ENCODE data around the gene PRDM5. TPM values are rescaled to one million over a fixed set of nuclear protein-coding genes. Genes with fewer than 3 reads are reported as not detected.

PRDM5 gene
- total RNA-seq, 1 donor from 2014 or later = 12.2 TPM

GRCh38 chr4:120838784-120839183 lies 83.7 kb downstream of the PRDM5 start:
- H3K27ac ChIP-seq (replicated peaks) = no peak overlapping the region
- no peak for DNase-seq
- H3K4me3 ChIP-seq = no peak overlapping the region
- intact Hi-C loops (cut with micrococcal nuclease) = no loop called here
- peaks cover 13% of the 10 kb centered on the region for H3K9me3 ChIP-seq (replicated peaks)
- TF ChIP-seq CTCF (IDR thresholded peaks at IDR 0.05; ENCODE audit: borderline replicate concordance) = no peak
- H3K36me3 ChIP-seq = peaks cover 13% of the 10 kb centered on the region
- peaks cover 18% of the 10 kb centered on the region for H3K4me1 ChIP-seq
- H3K27me3 ChIP-seq (ENCODE audit: low read depth) = no peaks in the 10 kb centered on the region

- intact Hi-C loops (cut with micrococcal nuclease) = no loop called here
- no peaks in the 10 kb centered on the region for H3K27me3 ChIP-seq (ENCODE audit: low read depth)
- no peak for TF ChIP-seq CTCF (IDR thresholded peaks at IDR 0.05; ENCODE audit: borderline replicate concordance)
- no peak overlapping the region for H3K4me3 ChIP-seq
- peaks cover 13% of the 10 kb centered on the region for H3K36me3 ChIP-seq
- DNase-seq = no peak
- H3K4me1 ChIP-seq = peaks cover 16% of the 10 kb centered on the region
- H3K27ac ChIP-seq (replicated peaks) = no peak overlapping the region
- H3K9me3 ChIP-seq (replicated peaks) = peaks cover 17% of the 10 kb centered on the region
Observed at GRCh38 chr4:120837656-120838055, 84.9 kb downstream of the PRDM5 start.

GRCh38 chr4:120835342-120835741 lies 87.2 kb downstream of the PRDM5 start:
- H3K9me3 ChIP-seq (replicated peaks) = peaks cover 17% of the 10 kb centered on the region
- no peak for TF ChIP-seq CTCF (IDR thresholded peaks at IDR 0.05; ENCODE audit: borderline replicate concordance)
- intact Hi-C loops (cut with micrococcal nuclease) = no loop called here

GRCh38 chr4:120830204-120830603 lies 92.3 kb downstream of the PRDM5 start:
- no peaks in the 10 kb centered on the region for H3K27me3 ChIP-seq (ENCODE audit: low read depth)
- intact Hi-C loops (cut with micrococcal nuclease) = no loop called here
- H3K27ac ChIP-seq (replicated peaks) = peak overlapping the region; percentile 69
- DNase-seq = peak; percentile 40
- peaks cover 17% of the 10 kb centered on the region for H3K9me3 ChIP-seq (replicated peaks)
- no peak for TF ChIP-seq CTCF (IDR thresholded peaks at IDR 0.05; ENCODE audit: borderline replicate concordance)
- H3K4me3 ChIP-seq = peak overlapping the region; percentile 20
- peaks cover 6% of the 10 kb centered on the region for H3K36me3 ChIP-seq
- H3K4me1 ChIP-seq = peaks cover 27% of the 10 kb centered on the region

More at GRCh38 chr4:120835342-120835741, 87.2 kb downstream of the PRDM5 start:
- no peaks in the 10 kb centered on the region for H3K27me3 ChIP-seq (ENCODE audit: low read depth)
- H3K4me3 ChIP-seq = no peak overlapping the region
- DNase-seq = no peak
- H3K4me1 ChIP-seq = peaks cover 20% of the 10 kb centered on the region
- H3K27ac ChIP-seq (replicated peaks) = no peak overlapping the region
- H3K36me3 ChIP-seq = peaks cover 13% of the 10 kb centered on the region

GRCh38 chr4:120829113-120829831 lies 93.3 kb downstream of the PRDM5 start:
- intact Hi-C loops (cut with micrococcal nuclease) = no loop called here
- Histone ChIP-seq H3K4me1 (peaks cover 27% of the 10 kb centered on the region), H3K27me3 (ENCODE audit: low read depth) (no peaks in the 10 kb centered on the region), H3K4me3 (no peak overlapping the region), H3K9me3 (replicated peaks) (peaks cover 9% of the 10 kb centered on the region), H3K36me3 (peaks cover 1% of the 10 kb centered on the region), H3K27ac (replicated peaks) (peak overlapping the region; percentile 69)
- no peak for DNase-seq
- TF ChIP-seq CTCF (IDR thresholded peaks at IDR 0.05; ENCODE audit: borderline replicate concordance) = no peak

All from left ventricle myocardium inferior (tissue), 1 donor.